HG02642 (cell line): ENCODE data around the gene RNF144A.

Experiments used
- ATAC-seq: cut with Tn5 transposase; IDR thresholded peaks from one replicate; pipeline ENCODE4 v1.9.1; 2021; ENCODE audit warnings: mild to moderate bottlenecking; ENCODE audit not compliant: unreplicated experiment, poor library complexity

Gene RNF144A

GRCh38 chr2:7032371-7032770 lies 115.2 kb downstream of the RNF144A start:
- no peak for ATAC-seq

GRCh38 chr2:7033136-7033960 lies 116.1 kb downstream of the RNF144A start:
- ATAC-seq = no peak

- ATAC-seq = no peak
These were observed 117.1 kb downstream of the RNF144A start for GRCh38 chr2:7034303-7034702.

- no peak for ATAC-seq
These were observed 118.7 kb downstream of the RNF144A start for GRCh38 chr2:7035884-7036283.

GRCh38 chr2:7037340-7038333 lies 120.4 kb downstream of the RNF144A start:
- ATAC-seq = peak; percentile 96

GRCh38 chr2:7040547-7040946 lies 123.3 kb downstream of the RNF144A start:
- no peak for ATAC-seq

GRCh38 chr2:7041421-7041820 lies 124.2 kb downstream of the RNF144A start:
- no peak for ATAC-seq

GRCh38 chr2:7043690-7044089 lies 126.5 kb downstream of the RNF144A start:
- ATAC-seq = no peak

GRCh38 chr2:7044253-7045250 lies 127.3 kb downstream of the RNF144A start:
- ATAC-seq = peak; percentile 68

- ATAC-seq = no peak
These were observed 128.7 kb downstream of the RNF144A start for GRCh38 chr2:7045601-7046590.

- no peak for ATAC-seq
These were observed 130.4 kb downstream of the RNF144A start for GRCh38 chr2:7047661-7048060.

- no peak for ATAC-seq
These were observed 131.6 kb downstream of the RNF144A start for GRCh38 chr2:7048762-7049294.

- peak; percentile 84 for ATAC-seq
These were observed 135.2 kb downstream of the RNF144A start for GRCh38 chr2:7052404-7052803.

GRCh38 chr2:7053650-7054265 lies 136.5 kb downstream of the RNF144A start:
- no peak for ATAC-seq

- peak; percentile 65 for ATAC-seq
These were observed 140.7 kb downstream of the RNF144A start for GRCh38 chr2:7057865-7058400.

- ATAC-seq = no peak
These were observed 142.9 kb downstream of the RNF144A start for GRCh38 chr2:7060156-7060555.

- ATAC-seq = no peak
These were observed 143.6 kb downstream of the RNF144A start for GRCh38 chr2:7060631-7061449.
